Sigmoid colon (tissue), 7 donors: ENCODE results near the gene MCC. TPM values are rescaled to one million over a fixed set of nuclear protein-coding genes. Genes with fewer than 3 reads are reported as not detected.

Source experiments
- DNase-seq: peaks from one replicate; pipeline ENCODE4 v3.0.0-alpha.2; 2019
- H3K27ac ChIP-seq, 4 donors: fragments of 200-600 bp; sonication (generic); one replicate each; pipeline ENCODE4 v1.5.1; 2016 to 2019; ENCODE audit warnings: mild to moderate bottlenecking in 1 of 4
- H3K27me3 ChIP-seq, 3 donors: fragments of 200-600 bp; sonication (generic); one replicate each; pipeline ENCODE4 v1.5.1; 2019; ENCODE audit warnings: mild to moderate bottlenecking in 1 of 3
- H3K36me3 ChIP-seq, 4 donors: fragments of 200-600 bp; sonication (generic); one replicate each; pipeline ENCODE4 v1.5.1; 2016 to 2019
- H3K4me1 ChIP-seq, 4 donors: fragments of 200-600 bp; sonication (generic); one replicate each; pipeline ENCODE4 v1.5.1; 2017 to 2019
- H3K4me3 ChIP-seq, 4 donors: fragments of 200-600 bp; sonication (generic); one replicate each; pipeline ENCODE4 v1.5.1; 2017 to 2019; ENCODE audit warnings: mild to moderate bottlenecking in 2 of 4, moderate library complexity in 1 of 4
- H3K9me3 ChIP-seq, 4 donors: fragments of 200-600 bp in 3 of 4; sonication (generic) in 3 of 4; one replicate each; pipeline versions ENCODE4 v1.5.1 to v1.6.1; 2013 to 2019
- EP300 ChIP-seq, 4 donors: sonication (generic); formaldehyde crosslinking; IDR thresholded peaks; one replicate each; pipeline ENCODE4 v1.6.1; 2017; ENCODE audit warnings: antibody characterized with exemption in 4 of 4
- POLR2A ChIP-seq, 2 donors: fragments of 450-650 bp; IDR thresholded peaks; one replicate each; pipeline ENCODE4 v1.6.1; 2016; ENCODE audit warnings: antibody characterized with exemption in 2 of 2, mild to moderate bottlenecking in 2 of 2, moderate library complexity in 2 of 2
- POLR2AphosphoS5 ChIP-seq, 4 donors: sonication (generic); formaldehyde crosslinking; IDR thresholded peaks; one replicate each; pipeline ENCODE4 v1.6.1; 2017; ENCODE audit warnings: antibody characterized with exemption in 4 of 4
- WGBS, 2 donors: extraction: QIAGEN DNeasy Blood & Tissue Kit; methylation state at CpG; one replicate each; pipeline ENCODE4 v1.1.7; 2013; 5-methylcytosine and 5-hydroxymethylcytosine counted together
- intact Hi-C: fragments of 100-400 bp; cut with DNase I; formaldehyde crosslinking; loops from one replicate; pipeline ENCODE4 v1.15.1; 2023
- polyA plus RNA-seq, 3 donors: library from polyadenylated mRNA; stranded (reverse); fragments of 200-250 nt; gene quantifications; one replicate each; pipeline ENCODE4 v1.2.3, GENCODE V29; 2013
- total RNA-seq, 4 donors: library from RNA; depleted of rRNA; stranded (reverse); fragments of >200 nt; gene quantifications; one replicate each; pipeline ENCODE4 v1.1.0, GENCODE V29; 2016
- TF ChIP-seq, protein P1 (sequence below), 4 experiments: fragments of 450-650 bp in 3 of 4; fragments of 200-600 bp in 1 of 4; IDR thresholded peaks; one replicate each; pipeline ENCODE4 v1.5.1; 2016 to 2019; ENCODE audit warnings: antibody characterized with exemption in 4 of 4, mild to moderate bottlenecking in 3 of 4, moderate library complexity in 2 of 4
- donor health status: healthy with polysubstance abuse.
- donor health status: Bipolar disorder and iron deficiency.
- donor health status: healthy.

The MCC gene
- total and polyA plus RNA-seq, 7 donors = 0.69 to 14.0 (median 9.1) TPM

DNA sequence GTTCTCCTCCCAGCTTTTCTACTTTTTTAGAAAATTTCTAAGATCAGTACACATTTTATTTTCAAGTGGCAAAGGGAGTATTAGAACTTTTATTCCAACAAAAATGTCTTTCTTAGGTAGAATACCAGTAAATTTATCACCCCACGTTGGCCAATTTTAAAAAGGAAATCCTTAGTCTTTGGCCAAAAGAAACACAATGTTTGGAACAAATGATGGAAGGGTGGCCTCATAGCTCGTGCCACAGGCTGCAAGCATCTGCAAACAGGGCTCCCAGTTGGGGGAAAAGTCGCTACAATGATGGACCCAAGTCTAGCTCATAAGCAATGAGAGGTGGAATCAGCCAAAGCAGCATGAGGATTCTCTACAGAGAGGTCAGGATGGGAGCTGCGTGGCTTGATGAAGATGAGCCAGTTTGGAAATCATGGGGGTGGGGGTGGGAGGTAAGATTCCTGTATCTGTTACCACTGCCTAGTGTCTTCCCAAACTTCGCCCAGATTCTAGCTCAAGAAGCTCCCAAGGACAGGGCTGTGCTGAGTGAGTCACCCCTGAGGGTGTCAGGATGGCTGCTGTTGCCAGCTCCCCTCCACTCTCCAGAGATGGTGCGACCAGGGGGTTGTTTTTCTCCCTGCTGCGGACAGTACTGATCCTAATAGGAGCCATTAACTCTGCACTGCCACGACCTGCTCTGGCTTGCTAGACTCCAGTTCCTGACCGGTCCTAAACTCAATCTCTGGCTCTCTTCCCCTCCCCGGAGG, 436.0 kb downstream of the MCC start:
- Histone ChIP-seq H3K4me1 (peaks cover 0 to 5% (median 0%) of the 10 kb centered on the region in 4 donors), H3K9me3 (no peaks in the 10 kb centered on the region), H3K4me3 (no peak overlapping the region), H3K36me3 (peaks cover 0 to 13% (median 0%) of the 10 kb centered on the region in 4 donors), H3K27me3 (no peaks in the 10 kb centered on the region), H3K27ac (no peak overlapping the region)
- WGBS, 2 donors = 85 to 86% methylated on average over 10 of the region's 10 CpGs
- no peak for DNase-seq
- TF ChIP-seq POLR2AphosphoS5 (IDR thresholded peaks at IDR 0.05) (no peak), POLR2A (IDR thresholded peaks at IDR 0.05) (no peak), EP300 (IDR thresholded peaks at IDR 0.05) (no peak)
- TF ChIP-seq, protein P1, sequence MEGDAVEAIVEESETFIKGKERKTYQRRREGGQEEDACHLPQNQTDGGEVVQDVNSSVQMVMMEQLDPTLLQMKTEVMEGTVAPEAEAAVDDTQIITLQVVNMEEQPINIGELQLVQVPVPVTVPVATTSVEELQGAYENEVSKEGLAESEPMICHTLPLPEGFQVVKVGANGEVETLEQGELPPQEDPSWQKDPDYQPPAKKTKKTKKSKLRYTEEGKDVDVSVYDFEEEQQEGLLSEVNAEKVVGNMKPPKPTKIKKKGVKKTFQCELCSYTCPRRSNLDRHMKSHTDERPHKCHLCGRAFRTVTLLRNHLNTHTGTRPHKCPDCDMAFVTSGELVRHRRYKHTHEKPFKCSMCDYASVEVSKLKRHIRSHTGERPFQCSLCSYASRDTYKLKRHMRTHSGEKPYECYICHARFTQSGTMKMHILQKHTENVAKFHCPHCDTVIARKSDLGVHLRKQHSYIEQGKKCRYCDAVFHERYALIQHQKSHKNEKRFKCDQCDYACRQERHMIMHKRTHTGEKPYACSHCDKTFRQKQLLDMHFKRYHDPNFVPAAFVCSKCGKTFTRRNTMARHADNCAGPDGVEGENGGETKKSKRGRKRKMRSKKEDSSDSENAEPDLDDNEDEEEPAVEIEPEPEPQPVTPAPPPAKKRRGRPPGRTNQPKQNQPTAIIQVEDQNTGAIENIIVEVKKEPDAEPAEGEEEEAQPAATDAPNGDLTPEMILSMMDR (IDR thresholded peaks at IDR 0.05) = no peak
- intact Hi-C loops = no loop called here

GRCh38 chr5:113050721-113051382, 437.4 kb downstream of the MCC start:
- Histone ChIP-seq H3K4me1 (peaks cover 0 to 5% (median 0%) of the 10 kb centered on the region in 4 donors), H3K9me3 (no peaks in the 10 kb centered on the region), H3K27me3 (no peaks in the 10 kb centered on the region), H3K36me3 (peaks cover 0 to 13% (median 0%) of the 10 kb centered on the region in 4 donors), H3K4me3 (no peak overlapping the region), H3K27ac (peak overlapping the region in 1 of 4 donors; percentile 43)
- intact Hi-C loops = no loop called here
- TF ChIP-seq EP300 (IDR thresholded peaks at IDR 0.05) (no peak), POLR2AphosphoS5 (IDR thresholded peaks at IDR 0.05) (no peak), POLR2A (IDR thresholded peaks at IDR 0.05) (no peak)
- WGBS, 2 donors = 68 to 70% methylated on average over 9 of the region's 9 CpGs
- no peak for DNase-seq

GRCh38 chr5:113048931-113049330, 439.3 kb downstream of the MCC start:
- H3K4me3 ChIP-seq = no peak overlapping the region
- TF ChIP-seq POLR2A (IDR thresholded peaks at IDR 0.05) (no peak), POLR2AphosphoS5 (IDR thresholded peaks at IDR 0.05) (no peak), EP300 (IDR thresholded peaks at IDR 0.05) (no peak)
- TF ChIP-seq, protein P1 (IDR thresholded peaks at IDR 0.05) = no peak
- no peak overlapping the region for H3K27ac ChIP-seq
- DNase-seq = no peak
- no peaks in the 10 kb centered on the region for H3K9me3 ChIP-seq
- intact Hi-C loops = no loop called here
- peaks cover 0 to 5% (median 0%) of the 10 kb centered on the region in 4 donors for H3K4me1 ChIP-seq
- H3K27me3 ChIP-seq = no peaks in the 10 kb centered on the region
- peaks cover 0 to 13% (median 0%) of the 10 kb centered on the region in 4 donors for H3K36me3 ChIP-seq
- 94 to 95% methylated on average over 10 of the region's 10 CpGs for WGBS, 2 donors

DNA sequence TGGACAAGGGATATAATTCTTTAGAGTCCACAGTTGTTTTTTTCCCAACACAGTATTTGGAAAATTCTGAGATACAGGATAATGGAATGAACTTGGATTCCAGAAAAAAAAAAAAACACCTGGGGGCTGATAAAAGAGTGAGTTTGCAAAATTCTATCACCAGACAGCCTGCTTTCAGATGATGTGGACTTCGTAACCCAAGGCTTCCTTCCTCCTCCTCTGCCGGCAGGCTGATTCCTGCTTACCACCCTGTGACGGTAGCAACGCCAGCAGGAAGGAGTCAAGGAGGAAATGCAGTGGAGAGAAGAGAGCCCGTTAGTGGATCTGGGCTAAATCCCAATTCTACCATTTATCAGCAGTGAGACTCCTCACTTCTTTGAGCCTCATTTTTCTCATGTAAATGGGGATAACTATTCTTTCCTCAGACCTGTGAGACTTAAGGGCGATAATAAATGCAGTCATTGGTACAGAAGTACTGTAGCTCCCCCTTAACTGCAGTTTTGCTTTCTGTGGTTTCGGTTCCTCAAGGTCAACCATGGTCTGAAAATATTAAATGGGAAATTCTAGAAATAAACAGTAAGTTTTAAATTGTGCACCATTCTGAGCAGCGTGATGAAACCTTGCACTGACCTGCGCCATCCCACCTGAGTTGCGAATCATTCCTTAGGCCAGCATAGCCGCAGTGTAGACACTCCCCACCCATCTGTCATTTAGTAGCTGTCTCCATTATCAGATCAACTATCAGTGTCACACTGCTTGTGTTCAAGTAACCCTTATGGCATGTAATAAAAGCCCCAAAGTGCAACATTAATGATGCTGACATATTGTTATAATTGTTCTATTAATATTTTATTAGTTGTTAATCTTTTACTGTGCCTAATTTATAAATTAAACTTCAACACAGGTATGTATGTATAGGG, 440.3 kb downstream of the MCC start:
- no peaks in the 10 kb centered on the region for H3K27me3 ChIP-seq
- no peak overlapping the region for H3K4me3 ChIP-seq
- intact Hi-C loops = no loop called here
- peak overlapping the region in 1 of 4 donors; percentile 25 for H3K27ac ChIP-seq
- WGBS, 2 donors = 71 to 83% methylated on average over 11 of the region's 11 CpGs
- peaks cover 0 to 6% (median 3%) of the 10 kb centered on the region in 4 donors for H3K4me1 ChIP-seq
- H3K36me3 ChIP-seq = peaks cover 0 to 4% (median 0%) of the 10 kb centered on the region in 4 donors
- TF ChIP-seq EP300 (IDR thresholded peaks at IDR 0.05) (no peak), POLR2AphosphoS5 (IDR thresholded peaks at IDR 0.05) (no peak), POLR2A (IDR thresholded peaks at IDR 0.05) (no peak)
- TF ChIP-seq, protein P1 (IDR thresholded peaks at IDR 0.05) = no peak
- no peaks in the 10 kb centered on the region for H3K9me3 ChIP-seq
- DNase-seq = no peak
